Endothelial cell of umbilical vein (primary cell): ENCODE results near the gene SLC12A9.

Source experiments
- MAX ChIP-seq: IDR thresholded peaks from 2 replicates; pipeline ENCODE4 v1.6.1; 2011; ENCODE audit not compliant: insufficient read depth, insufficient read length
- TF ChIP-seq, protein P1 (sequence below), 2 donors: IDR thresholded peaks; 1 replicate in 1 of 2; 2 replicates in 1 of 2; pipeline ENCODE4 v1.5.1; 2011; ENCODE audit warnings: low read length in 2 of 2, mild to moderate bottlenecking in 2 of 2, moderate library complexity in 2 of 2, control low read depth in 1 of 2, inconsistent platforms in 1 of 2, low read depth in 1 of 2; ENCODE audit not compliant: insufficient read depth in 1 of 2; ENCODE audit errors: extremely low read depth in 1 of 2

DNA sequence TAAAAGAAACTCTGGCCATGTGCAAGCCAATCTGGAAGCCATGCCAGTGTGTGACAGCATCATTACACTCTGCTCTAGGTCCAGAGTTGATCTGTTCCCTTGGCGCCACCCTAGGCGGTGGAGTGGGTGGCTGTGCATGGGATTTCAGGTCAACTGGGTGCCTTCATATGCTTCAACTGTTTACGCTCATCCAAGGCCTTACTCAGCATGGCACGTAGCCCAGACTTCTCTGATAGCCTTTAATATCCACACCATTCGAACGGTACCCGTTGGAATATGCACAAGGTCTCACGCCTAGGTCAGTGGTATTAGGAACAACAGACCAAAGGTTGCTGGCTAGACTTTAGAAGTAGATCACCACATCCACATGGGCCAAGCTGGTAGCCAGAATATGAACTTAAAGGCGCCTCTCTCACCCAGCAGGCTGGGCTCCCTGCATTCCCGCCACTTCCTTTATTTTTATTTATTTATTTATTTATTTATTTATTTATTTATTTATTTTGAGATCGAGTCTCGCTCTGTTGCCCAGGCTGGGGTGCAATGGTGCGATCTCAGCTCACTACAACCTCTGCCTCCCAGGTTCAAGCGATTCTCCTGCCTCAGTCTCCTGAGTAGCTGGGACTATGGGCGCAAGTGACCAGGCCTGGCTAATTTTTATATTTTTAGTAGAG is 61.8 kb downstream of the SLC12A9 start:
- TF ChIP-seq, protein P1, sequence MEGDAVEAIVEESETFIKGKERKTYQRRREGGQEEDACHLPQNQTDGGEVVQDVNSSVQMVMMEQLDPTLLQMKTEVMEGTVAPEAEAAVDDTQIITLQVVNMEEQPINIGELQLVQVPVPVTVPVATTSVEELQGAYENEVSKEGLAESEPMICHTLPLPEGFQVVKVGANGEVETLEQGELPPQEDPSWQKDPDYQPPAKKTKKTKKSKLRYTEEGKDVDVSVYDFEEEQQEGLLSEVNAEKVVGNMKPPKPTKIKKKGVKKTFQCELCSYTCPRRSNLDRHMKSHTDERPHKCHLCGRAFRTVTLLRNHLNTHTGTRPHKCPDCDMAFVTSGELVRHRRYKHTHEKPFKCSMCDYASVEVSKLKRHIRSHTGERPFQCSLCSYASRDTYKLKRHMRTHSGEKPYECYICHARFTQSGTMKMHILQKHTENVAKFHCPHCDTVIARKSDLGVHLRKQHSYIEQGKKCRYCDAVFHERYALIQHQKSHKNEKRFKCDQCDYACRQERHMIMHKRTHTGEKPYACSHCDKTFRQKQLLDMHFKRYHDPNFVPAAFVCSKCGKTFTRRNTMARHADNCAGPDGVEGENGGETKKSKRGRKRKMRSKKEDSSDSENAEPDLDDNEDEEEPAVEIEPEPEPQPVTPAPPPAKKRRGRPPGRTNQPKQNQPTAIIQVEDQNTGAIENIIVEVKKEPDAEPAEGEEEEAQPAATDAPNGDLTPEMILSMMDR (IDR thresholded peaks at IDR 0.05; ENCODE audit: extremely low read depth in 1 of 2, insufficient read depth in 1 of 2, low read depth in 1 of 2, low read length in 2 of 2): no peak
- TF ChIP-seq MAX: no peak
